LHCN-M2 (cell line): ENCODE results near the gene ATP1A3. TPM values are rescaled to one million over a fixed set of nuclear protein-coding genes. Genes with fewer than 3 reads are reported as not detected.
"Not testable (repeated sequence)": the region's sequence is repeated elsewhere in the genome, so short reads cannot be mapped to it uniquely, and the experiment has no call there.

Source experiments
- DNase-seq: peaks from one replicate; pipeline ENCODE4 v3.0.0-alpha.2; 2012; ENCODE audit warnings: low read depth
- polyA plus RNA-seq: library from polyadenylated mRNA; unstranded; fragments of >200 nt; gene quantifications from one replicate; pipeline ENCODE4 v1.2.1, GENCODE V29; 2012; ENCODE audit warnings: missing spikeins
- total RNA-seq: library from RNA; depleted of rRNA; stranded (reverse); fragments of >200 nt; gene quantifications from 2 replicates; pipeline ENCODE4 v1.2.3, GENCODE V29; 2014; rRNA removed

ATP1A3 gene
- total RNA-seq = 0.19 and 0.40 TPM in 2 replicates
- polyA plus RNA-seq = 0.92 TPM

DNA sequence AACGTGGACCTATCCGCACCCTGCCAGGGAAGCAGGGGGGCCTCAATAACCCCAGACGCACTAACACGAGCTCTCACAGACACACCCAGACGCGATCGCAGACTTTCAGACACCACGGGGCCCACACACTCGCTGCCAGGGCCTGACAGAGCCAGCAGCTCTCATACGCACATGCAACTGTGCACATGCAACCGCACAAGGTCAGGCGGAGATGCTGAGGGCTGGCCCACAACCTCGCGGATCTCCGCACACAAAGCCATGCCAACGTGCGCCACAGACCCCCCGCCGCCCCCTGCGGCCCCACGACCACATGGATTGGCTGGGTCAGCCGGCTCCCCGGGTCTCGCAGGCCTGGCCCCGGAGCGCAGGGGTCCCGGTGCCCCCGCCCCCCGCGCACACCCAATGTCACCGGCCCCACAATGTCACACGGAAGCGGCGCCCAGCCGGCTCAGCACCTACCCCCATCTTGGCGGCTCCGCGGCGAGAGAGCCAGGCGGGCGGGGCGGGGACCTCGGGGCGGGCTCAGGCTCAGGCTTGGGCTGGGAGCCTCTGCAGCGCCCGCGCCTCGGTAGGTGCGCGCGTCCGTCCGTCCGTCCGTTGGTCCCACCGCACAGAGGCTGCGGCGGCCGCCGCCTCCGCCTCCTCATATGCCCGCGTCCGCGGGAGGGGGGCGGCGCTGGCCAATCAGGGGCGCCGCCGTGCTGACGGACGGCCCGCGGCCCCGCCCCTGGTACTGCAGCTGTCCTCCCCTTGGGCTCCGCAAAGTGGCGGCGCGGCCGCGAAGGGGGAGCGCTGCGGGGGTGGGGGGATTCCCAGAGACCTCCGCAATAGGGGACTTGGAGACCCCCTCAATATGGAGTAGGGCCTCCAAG, at the start of gene ATP1A3:
ATP1A3 (minus strand) TSS at position 619 of the 872 bp plus-strand sequence; CDS start at position 465, 154 bp downstream.
- DNase-seq = peak; percentile 37

DNA sequence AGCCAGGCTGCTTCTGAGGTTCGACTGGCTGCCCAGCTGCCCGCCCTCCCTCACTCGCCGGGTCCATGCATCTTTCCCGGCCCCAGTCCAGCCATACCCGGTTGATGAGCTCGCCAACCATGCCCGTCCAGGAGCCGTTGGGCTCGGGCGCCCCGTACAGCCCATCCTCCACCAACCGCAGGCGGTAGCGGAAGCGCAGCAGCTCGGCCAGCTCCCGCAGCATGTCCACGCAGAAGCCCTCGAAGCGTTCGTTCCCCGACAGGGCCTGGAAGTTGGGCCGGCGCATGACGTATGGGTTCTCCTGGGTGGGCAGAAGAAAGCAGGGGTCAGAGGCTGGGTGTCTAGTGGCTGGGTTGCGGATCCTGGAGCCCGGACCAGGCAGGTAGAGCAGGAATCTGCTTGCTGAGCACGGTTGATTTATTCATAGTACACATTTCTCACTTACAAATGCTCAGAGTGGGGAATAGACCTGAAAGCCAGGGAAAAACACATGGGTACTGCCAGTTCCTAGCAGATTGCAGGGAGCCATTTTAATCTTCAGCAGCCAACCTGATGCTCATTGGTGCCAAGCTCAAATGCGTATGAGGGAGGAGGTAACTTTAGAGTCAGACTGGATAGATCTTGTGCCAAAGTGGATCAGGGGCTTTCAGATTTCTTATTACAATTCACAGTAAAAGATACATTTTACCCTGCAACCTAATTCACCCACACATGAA, 48.6 kb upstream of the ATP1A3 start:
- DNase-seq = no peak

DNA sequence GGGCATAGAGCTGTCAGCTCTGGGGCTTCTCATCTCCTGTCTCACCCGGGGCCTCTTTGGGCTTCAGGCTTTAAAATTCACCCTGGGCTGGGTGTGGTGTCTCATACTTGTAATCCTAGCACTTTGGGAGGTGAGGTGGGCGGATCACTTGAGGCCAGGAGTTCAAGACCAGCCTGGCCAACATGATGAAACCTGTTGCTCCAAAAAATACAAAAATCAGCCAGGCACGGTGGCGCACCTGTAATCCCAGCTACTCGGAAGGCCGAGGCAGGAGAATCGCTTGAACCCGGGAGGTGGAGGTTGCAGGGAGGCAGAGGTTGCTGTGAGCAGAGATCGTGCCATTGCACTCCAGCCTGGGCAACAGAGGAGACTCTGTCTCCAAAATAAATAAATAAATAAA, 46.5 kb upstream of the ATP1A3 start:
- not testable (repeated sequence) for DNase-seq

GRCh38 chr19:42040031-42040430, 46.0 kb upstream of the ATP1A3 start:
- no peak for DNase-seq

GRCh38 chr19:42038666-42039065, 44.6 kb upstream of the ATP1A3 start:
- no peak for DNase-seq

DNA sequence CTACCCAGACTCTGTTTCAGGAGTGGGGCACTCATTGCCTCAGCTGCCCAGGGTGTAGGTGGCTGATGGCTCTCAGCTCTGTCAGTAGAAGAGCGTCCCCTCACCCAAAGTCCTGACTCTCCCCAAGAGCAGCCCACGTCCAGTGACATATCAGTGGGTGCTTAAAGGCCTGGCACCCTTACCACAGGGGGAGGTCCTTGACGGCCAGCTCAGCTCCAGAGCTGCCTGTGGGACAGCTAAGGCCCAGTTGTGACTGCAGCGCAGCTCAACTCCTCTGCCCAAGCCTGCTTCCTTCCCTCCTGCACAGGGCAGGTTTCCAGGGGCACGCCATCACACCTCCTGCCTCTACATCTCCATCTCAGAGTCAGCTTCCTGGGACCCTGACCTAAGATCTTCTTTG, 43.6 kb upstream of the ATP1A3 start:
- no peak for DNase-seq

GRCh38 chr19:42034640-42035391, 40.8 kb upstream of the ATP1A3 start:
- peak; percentile 65 for DNase-seq

GRCh38 chr19:42033413-42033812, 39.4 kb upstream of the ATP1A3 start:
- no peak for DNase-seq

DNA sequence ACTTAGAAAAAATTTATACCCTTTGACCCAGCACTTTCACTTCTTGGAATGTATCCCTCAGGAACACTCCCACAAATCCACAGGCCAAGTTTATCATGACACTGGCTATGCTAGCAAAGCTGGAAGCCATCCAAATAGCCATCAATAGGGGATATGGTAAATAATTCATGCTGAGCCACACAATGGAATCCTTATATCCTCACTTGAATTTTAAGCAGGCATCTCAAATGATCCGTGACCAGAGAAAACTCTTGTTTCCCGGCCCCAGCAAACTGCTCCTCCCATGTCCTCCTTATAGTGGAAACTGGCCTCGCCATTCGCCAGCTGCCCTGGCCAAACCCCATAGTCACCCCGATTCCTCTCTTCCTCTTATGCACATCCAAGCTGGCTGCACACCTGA, 38.4 kb upstream of the ATP1A3 start:
- DNase-seq = no peak

GRCh38 chr19:42030645-42031440, 36.8 kb upstream of the ATP1A3 start:
- no peak for DNase-seq

DNA sequence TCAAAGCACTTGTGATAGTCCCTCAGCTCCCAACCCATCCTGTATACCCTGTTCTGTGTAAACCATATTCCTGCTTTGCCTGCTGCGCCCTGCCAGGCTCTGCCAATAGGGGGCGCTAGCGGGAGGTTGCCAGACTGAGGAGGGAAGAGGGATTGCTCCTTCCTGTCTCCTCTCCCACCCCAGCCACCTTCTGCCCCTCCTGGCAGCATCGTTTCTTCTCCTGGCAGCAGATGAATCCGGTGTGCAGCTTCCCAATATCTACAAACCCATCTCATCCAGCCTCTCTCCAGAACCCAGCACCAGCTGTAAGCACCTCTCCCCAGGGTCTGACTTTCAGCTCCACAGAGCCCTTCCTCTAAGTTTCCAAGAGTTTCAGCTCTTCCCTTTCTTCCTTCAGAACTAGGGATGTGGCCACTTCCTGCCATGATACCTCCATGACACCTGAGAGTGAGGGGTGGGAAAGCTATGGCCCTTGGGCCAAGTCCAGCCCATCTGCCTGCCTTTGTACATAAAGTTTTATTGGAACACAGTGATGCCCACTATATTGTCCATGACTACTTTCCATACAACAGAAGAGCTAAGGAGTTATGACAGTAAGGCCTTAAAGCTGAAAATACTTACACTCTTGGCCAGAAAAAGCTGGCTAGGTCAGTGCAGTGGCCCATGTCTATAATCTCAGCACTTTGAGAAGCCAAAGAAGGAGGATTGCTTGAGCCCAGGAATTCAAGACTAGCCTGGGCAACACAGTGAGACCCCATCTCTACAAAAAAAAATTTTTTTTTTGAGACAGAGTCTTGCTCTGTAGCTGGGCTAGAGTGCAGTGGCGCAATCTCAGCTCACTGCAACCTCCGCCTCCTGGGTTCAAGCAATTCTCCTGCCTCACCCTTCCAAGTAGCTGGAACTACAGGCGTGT, 34.5 kb upstream of the ATP1A3 start:
- DNase-seq = no peak

DNA sequence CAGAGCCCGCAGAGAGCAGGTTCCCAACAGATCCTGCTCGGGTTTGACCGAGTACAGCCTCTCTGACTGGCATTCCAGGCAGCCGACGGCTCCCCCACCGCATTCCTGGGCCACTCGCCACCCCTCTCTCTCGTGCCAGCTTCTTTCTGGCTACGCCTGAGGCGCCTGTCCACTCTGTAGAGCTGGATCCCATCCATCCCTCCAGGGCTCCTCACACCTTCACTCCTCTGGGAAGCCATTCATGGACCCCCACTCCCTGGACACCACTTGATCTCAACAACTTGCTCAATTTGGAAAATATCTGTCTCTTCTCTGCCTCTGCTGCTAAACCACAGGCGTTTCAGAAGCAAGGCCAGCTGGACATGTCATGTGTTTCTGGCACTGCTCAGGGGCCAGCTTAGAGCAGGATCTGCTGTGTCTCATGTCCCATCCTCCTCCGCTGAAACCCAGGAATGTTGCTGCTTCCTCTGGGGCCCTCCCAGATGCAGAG, 30.6 kb upstream of the ATP1A3 start:
- DNase-seq = no peak

DNA sequence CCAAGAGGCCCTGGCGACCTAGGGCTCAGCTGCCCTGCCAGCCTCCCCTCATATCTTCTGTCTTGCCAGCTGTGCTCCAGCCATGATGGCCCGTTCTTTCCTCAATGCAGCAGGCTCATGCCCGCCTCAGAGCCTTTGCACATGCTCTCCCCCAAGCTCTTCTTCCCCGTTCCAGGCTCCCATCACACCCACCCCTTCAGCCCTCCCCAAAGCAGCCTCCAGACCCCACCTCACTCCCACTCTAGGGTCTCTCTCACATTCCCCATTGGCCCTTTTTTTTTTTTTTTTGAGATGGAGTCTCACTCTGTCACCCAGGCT, 29.9 kb upstream of the ATP1A3 start:
- no peak for DNase-seq

GRCh38 chr19:42023121-42023942, 29.3 kb upstream of the ATP1A3 start:
- no peak for DNase-seq

- DNase-seq = no peak
Observed at GRCh38 chr19:42022616-42023015, 28.6 kb upstream of the ATP1A3 start.

GRCh38 chr19:42021185-42021584, 27.2 kb upstream of the ATP1A3 start:
- DNase-seq = no peak

DNA sequence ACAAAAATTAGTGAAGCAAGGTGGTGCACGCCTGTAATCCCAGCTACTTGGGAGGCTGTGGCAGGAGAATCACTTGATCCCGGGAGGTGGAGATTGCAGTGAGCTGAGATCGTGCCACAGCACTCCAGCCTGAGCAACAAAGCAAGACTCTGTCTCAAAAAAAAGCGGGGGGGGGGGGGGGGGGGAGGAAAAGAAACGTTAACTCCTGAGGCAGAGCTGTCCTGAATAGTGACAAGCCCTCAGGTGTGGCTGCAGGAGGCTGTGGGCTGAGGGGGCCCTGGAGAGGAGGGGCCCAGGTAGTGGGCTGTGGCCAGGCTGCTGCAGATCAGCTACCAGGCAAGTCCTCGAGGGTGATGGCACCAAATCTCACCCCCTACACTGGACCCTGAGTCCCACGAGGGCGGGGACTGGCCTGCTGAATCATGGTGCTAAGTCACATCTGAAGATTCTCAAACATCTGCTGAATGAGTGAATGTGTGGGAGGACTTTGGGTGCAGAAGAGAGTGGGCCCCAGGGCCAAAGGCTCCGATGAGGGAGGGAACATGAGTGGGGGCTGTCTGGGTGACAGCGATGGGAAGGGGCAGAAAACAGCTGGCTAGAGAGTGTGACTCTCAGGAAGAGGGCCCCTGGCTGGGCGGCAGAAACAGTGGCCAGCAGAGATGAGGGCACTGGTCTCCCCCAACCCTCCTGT, 24.6 kb upstream of the ATP1A3 start:
- DNase-seq = no peak

- DNase-seq = no peak
Observed at GRCh38 chr19:42017040-42017439, 23.0 kb upstream of the ATP1A3 start.

DNA sequence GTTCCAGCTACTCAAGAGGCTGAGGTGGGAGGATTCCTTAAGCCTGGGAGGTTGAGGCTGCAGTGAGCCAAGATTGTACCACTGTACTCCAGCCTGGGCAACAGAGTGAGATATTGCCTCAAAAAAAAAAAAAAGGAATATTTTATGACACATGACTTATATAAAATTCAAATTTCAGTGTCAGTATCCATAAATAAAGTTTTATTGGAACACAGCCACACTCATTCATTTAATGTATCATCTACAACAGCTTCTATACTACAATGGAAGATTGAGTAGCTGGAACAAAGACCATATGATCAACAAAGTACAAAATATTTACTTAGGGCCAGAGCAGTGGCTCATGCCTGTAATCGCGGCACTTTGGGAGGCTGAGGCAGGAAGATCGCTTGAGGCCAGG, 18.7 kb upstream of the ATP1A3 start:
- not testable (repeated sequence) for DNase-seq
